ENCODE data around the gene WNT5A. TPM values are rescaled to one million over a fixed set of nuclear protein-coding genes. Genes with fewer than 3 reads are reported as not detected.

Gene WNT5A
- total RNA-seq, 2 experiments from 2014 or later = 0.06 TPM; not detected in 1

- ChIA-PET CTCF (no interaction called here), POLR2A (no interaction called here)
- no peak overlapping the region for H3K4me3 Mint-ChIP-seq
- intact Hi-C loops (cut with DNase I, micrococcal nuclease) = no loop called here
- Histone ChIP-seq H3K4me1 (ENCODE audit: insufficient read depth, low read length) (no peaks in the 10 kb centered on the region), H3K27ac (ENCODE audit: low read depth in 1 of 2, low read length in 2 of 2) (no peak overlapping the region), H3K27me3 (ENCODE audit: control insufficient read depth in 1 of 2, insufficient read depth in 2 of 2, low read length in 2 of 2) (no peaks in the 10 kb centered on the region), H3K4me3 (ENCODE audit: low read length) (no peak overlapping the region), H3K9me3 (ENCODE audit: control insufficient read depth in 1 of 2, insufficient read depth in 1 of 2, low read length in 2 of 2) (peaks cover 0 to 3% of the 10 kb centered on the region in 2 experiments), H3K36me3 (ENCODE audit: insufficient read depth, low read length) (no peaks in the 10 kb centered on the region)
- H3K4me1 Mint-ChIP-seq (ENCODE audit: low read depth) = peaks cover 8% of the 10 kb centered on the region
- H3K36me3 Mint-ChIP-seq (ENCODE audit: low read depth) = no peaks in the 10 kb centered on the region
- H3K27me3 Mint-ChIP-seq = no peaks in the 10 kb centered on the region
- no peak for TF ChIP-seq CTCF (IDR thresholded peaks at IDR 0.05)
- no peaks in the 10 kb centered on the region for H3K9me3 Mint-ChIP-seq
- no peak for DNase-seq
- ATAC-seq (ENCODE audit: poor library complexity) = no peak
- H3K27ac Mint-ChIP-seq = no peak overlapping the region
Measured at GRCh38 chr3:55525436-55525835, 38.3 kb upstream of the WNT5A start.

DNA sequence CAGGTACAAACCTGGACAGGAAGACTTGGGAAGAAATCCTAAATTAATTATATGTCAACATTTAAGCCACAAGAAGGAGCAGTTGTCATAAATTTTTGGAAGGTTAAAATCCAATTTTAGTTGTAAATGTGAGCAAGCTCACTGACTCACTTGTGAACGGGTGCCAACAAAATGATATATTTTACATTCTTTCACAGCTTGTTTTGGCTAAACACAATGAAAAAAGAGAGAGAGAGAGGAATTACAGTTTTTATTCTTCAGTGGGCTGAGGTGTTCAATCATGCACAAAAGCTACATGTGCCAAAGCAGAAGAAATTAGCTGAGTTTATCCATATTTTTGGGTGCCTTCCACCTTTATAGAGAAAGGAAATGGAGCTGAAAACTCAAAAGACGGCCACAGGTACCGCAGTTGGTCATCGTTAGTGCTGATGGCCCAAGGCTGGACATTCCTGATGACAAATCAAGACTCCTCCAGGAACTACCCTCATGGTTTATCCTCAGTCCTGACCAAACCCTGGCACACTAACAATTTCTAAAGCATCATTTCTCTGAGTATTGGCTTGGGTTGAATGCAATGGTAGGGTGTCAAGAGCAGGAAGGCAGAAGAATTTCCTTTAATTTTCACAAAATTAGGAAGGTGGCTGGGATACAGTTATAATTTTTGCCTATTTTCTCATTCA lies 37.6 kb upstream of the WNT5A start:
- no peaks in the 10 kb centered on the region for H3K27me3 ChIP-seq (ENCODE audit: control insufficient read depth in 1 of 2, insufficient read depth in 2 of 2, low read length in 2 of 2)
- CTCF ChIA-PET = no interaction called here
- ATAC-seq (ENCODE audit: poor library complexity) (no peak), DNase-seq (no peak)
- POLR2A ChIA-PET = no interaction called here
- Mint-ChIP-seq H3K4me1 (ENCODE audit: low read depth) (peaks cover 8% of the 10 kb centered on the region), H3K4me3 (no peak overlapping the region), H3K9me3 (no peaks in the 10 kb centered on the region), H3K27ac (no peak overlapping the region), H3K36me3 (ENCODE audit: low read depth) (no peaks in the 10 kb centered on the region), H3K27me3 (no peaks in the 10 kb centered on the region)
- H3K9me3 ChIP-seq (ENCODE audit: control insufficient read depth in 1 of 2, insufficient read depth in 1 of 2, low read length in 2 of 2) = peaks cover 0 to 3% of the 10 kb centered on the region in 2 experiments
- H3K4me1 ChIP-seq (ENCODE audit: insufficient read depth, low read length) = no peaks in the 10 kb centered on the region
- intact Hi-C loops (cut with DNase I, micrococcal nuclease) = no loop called here
- H3K4me3 ChIP-seq (ENCODE audit: low read length) = no peak overlapping the region
- H3K27ac ChIP-seq (ENCODE audit: low read depth in 1 of 2, low read length in 2 of 2) = no peak overlapping the region
- no peaks in the 10 kb centered on the region for H3K36me3 ChIP-seq (ENCODE audit: insufficient read depth, low read length)
- no peak for TF ChIP-seq CTCF (IDR thresholded peaks at IDR 0.05)

DNA sequence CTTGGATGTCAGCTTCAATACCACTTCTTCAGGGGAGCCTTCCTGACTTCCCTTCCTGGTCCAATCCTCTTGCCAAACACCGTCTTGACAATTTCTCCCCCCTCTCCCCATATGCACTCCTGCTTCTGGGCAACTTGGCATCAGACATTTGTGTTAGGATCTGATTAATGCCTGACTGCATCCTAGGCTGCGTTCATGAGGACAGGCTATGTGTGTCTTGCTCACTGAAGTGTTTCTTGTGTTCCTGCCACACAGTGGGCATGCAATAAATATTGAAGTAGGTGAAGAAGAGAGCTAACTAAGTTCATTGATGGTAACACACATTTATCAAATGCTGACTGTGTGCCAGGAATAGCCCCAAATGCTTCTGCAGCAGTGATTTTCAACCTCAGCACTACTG lies 36.4 kb upstream of the WNT5A start:
- Mint-ChIP-seq H3K9me3 (no peaks in the 10 kb centered on the region), H3K27me3 (no peaks in the 10 kb centered on the region), H3K4me3 (no peak overlapping the region), H3K4me1 (ENCODE audit: low read depth) (peaks cover 8% of the 10 kb centered on the region), H3K36me3 (ENCODE audit: low read depth) (no peaks in the 10 kb centered on the region), H3K27ac (no peak overlapping the region)
- intact Hi-C loops (cut with DNase I, micrococcal nuclease) = no loop called here
- TF ChIP-seq CTCF (IDR thresholded peaks at IDR 0.05) = no peak
- Histone ChIP-seq H3K4me1 (ENCODE audit: insufficient read depth, low read length) (no peaks in the 10 kb centered on the region), H3K9me3 (ENCODE audit: control insufficient read depth in 1 of 2, insufficient read depth in 1 of 2, low read length in 2 of 2) (peaks cover 0 to 3% of the 10 kb centered on the region in 2 experiments), H3K36me3 (ENCODE audit: insufficient read depth, low read length) (no peaks in the 10 kb centered on the region), H3K27ac (ENCODE audit: low read depth in 1 of 2, low read length in 2 of 2) (no peak overlapping the region), H3K4me3 (ENCODE audit: low read length) (no peak overlapping the region), H3K27me3 (ENCODE audit: control insufficient read depth in 1 of 2, insufficient read depth in 2 of 2, low read length in 2 of 2) (no peaks in the 10 kb centered on the region)
- ChIA-PET POLR2A (no interaction called here), CTCF (no interaction called here)
- ATAC-seq (ENCODE audit: poor library complexity) (no peak), DNase-seq (no peak)

Data from CD4-positive, alpha-beta T cell (primary cell).